ENCODE results near the gene LGALSL. TPM values are rescaled to one million over a fixed set of nuclear protein-coding genes. Genes with fewer than 3 reads are reported as not detected.

Gene LGALSL
- total RNA-seq, 2 donors from 2014 or later: 1.3 to 8.6 TPM

- Histone ChIP-seq H3K9me3 (no peaks in the 10 kb centered on the region), H3K36me3 (replicated peaks in 1 of 2; ENCODE audit: insufficient read depth in 1 of 2, low read depth in 2 of 2) (no peaks in the 10 kb centered on the region), H3K27ac (no peak overlapping the region), H3K4me3 (no peak overlapping the region), H3K4me1 (no peaks in the 10 kb centered on the region), H3K27me3 (no peaks in the 10 kb centered on the region)
- no peak for DNase-seq
- intact Hi-C loops (cut with DNase I): no loop called here
- TF ChIP-seq POLR2A (IDR thresholded peaks at IDR 0.05): no peak
- no peak for TF ChIP-seq CTCF (IDR thresholded peaks at IDR 0.05)
- 88 to 92% methylated on average over 2 of the region's 2 CpGs for WGBS, 2 donors
- ATAC-seq: no peak
Observed at GRCh38 chr2:64506686-64507085, 52.7 kb downstream of the LGALSL start.

Other genes with a start within 250 kb of the LGALSL start
- 10 to 100 TPM; 32.0 to 52.9 TPM for gene AFTPH, start 70.2 kb downstream of the LGALSL start, total RNA-seq
- 1 to 10 TPM; 3.3 to 6.7 TPM for gene SERTAD2, start 199.8 kb downstream of the LGALSL start, total RNA-seq